Stimulated activated CD4-positive, alpha-beta T cell treated with anti-CD3 and anti-CD28 coated beads, Interleukin-2, amount 100 ng/mL, for 24 hours (primary cell): ENCODE results near the gene THAP2.
"Not testable (repeated sequence)": the region's sequence is repeated elsewhere in the genome, so short reads cannot be mapped to it uniquely, and the experiment has no call there.

Experiments used
- DNase-seq, 2 donors: peaks; one replicate each; pipeline ENCODE4 v3.0.0-alpha.2; 2020

THAP2 gene

DNA sequence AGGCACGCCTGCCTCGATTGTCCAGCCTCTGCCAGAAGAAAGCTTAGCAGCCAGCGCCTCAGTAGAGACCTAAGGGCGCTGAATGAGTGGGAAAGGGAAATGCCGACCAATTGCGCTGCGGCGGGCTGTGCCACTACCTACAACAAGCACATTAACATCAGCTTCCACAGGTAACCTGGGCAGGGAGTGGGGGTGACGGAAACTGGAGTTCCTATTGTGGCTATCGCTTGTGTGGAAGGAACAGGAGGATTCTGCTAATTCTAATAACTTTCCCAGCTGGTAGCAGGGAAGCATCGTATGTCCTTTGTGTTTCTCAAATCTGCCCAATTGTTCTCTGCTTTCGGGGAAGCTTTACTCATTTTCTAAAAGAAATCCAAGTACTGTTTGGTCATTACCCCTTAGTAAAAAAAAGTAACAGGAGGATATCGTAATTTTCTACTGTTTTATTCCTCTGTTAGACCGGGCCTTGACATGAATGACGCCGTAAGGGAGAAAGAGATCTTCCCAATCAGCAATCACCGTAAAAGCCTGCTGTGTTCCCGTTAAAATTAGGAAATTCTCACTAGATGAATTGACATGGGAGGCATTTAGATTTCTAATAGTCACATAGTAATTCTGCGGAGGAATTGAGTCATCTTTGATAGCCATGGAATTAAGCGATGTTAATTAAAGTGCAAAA is 449 bp downstream of the THAP2 start:
- no peak for DNase-seq

- no peak for DNase-seq
These were observed 976 bp downstream of the THAP2 start for GRCh38 chr12:71665090-71665463.

- no peak for DNase-seq
These were observed 2.2 kb downstream of the THAP2 start for GRCh38 chr12:71666259-71666658.

DNA sequence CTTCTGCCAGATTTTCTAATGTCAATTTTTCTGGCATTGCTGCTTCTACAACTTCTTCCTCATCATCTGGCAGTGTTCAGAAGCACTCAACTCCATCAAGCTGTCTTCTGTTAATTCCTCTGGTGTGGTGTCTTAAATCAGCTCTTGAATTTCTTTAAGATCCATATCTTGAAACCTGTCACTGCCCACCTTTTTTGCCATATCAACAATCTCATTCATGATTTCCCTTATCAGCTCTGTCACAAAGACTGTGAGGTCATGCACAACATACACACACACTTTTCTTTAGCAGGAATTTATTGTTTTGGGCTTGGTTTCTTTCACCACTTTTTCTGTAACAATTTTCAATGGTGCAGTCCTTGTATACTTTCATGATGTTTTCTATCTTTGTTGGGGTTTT is 7.2 kb downstream of the THAP2 start:
- no peak for DNase-seq

DNA sequence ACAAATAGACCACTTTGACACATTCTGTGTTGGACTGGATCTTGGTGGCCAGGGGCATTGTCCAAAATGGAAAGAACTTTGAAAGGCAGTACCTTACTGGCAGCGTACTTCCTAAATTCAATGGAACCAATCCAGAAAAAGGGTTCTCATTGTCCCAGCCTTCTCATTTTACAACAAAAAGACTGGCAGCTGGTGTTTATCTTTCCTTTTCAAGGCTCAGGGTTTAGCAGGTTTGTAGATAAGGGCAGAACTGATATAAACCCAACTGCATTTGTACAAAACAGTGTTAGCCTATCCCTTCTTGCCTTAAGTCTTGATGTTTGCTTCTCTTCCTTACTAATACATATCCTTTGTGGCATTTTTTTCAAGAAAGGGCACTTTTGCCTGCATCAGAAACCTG is 7.7 kb downstream of the THAP2 start:
- DNase-seq, result no peak

- DNase-seq, result no peak
These were observed 18.4 kb downstream of the THAP2 start for GRCh38 chr12:71682466-71682865.

- no peak for DNase-seq
These were observed 19.5 kb downstream of the THAP2 start for GRCh38 chr12:71683633-71684032.

DNA sequence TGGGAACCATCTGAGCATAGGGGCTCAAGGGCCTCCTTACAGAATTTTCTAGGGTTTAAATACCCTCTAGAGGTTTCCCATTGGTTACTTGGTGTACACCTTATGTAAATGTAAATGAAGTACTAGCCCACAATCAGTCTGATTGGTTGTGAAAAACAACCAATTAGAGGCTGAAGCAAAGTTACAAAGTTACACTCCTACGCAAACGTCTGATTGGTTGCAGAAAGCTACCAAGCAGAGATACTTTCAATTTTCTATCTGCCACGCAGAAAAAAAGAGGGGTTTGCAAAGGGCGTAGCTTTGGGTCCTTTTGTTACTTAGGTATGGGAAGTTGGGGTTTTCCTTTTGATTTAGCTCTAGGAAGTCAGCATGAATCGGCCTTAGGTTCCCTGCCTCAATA is 20.0 kb downstream of the THAP2 start:
- DNase-seq, result no peak

DNA sequence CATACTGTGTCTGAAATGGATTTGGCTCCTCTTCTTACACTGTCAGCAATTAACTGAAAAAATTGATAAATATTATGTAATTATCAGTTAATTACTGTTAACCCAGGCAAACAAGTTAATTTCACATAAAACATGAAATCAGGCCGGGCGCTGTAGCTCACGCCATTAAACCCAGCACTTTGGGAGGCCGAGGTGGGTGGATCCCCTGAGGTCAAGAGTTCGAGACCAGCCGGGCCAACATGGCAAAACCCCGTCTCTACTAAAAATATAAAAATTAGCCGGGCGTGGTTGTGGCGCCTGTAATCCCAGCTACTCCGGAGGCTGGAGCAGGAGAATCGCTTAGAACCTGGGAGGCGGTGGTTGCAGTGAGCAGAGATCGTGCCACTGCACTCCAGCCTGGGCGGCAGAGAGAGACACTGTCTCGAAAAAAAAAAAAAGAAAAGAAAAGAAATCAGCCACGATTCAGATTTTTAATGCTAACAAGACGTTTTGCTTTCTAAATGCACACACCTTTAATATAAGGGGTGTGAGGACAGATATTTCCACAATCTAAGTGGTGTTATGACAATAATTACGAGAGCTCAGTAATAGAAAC is 21.3 kb downstream of the THAP2 start:
- DNase-seq, result no peak

- peak; percentile 81 to 82 for DNase-seq
These were observed 22.0 kb downstream of the THAP2 start, which contains the start of gene TMEM19 for GRCh38 chr12:71685914-71686657. TSS of gene TMEM19 (plus strand) at chr12:71686082. CDS start at chr12:71686681, 599 bp downstream.

- DNase-seq, result no peak
These were observed 22.5 kb downstream of the THAP2 start for GRCh38 chr12:71686658-71687025.

GRCh38 chr12:71687172-71687571 is 23.1 kb downstream of the THAP2 start:
- DNase-seq, result not testable (repeated sequence)

DNA sequence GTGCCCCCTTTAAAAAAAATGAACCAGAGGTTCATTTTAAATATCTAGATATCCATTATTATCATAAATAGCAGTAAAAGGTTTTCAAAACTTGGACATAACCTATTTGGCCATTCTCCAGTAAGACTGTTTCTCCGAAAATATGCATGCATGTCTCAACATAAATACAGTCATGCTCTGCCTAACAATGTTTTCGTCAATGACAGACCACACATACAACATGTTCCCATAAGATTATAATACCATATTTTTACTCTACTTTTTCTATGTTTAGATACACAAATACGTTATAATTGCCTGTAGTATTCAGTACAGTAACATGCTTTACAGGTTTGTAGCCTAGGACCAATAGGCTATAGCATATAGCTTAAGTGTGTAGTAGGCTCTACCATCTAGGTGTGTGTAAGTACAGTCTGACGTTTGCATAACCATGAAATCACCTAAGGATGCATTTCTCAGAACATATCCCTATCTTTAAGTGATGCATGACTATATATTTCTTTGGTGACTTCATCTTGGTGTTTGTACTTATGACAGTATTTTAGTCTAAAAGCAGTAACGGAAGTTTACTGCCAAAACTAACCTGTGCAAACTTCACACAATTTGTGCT is 25.0 kb downstream of the THAP2 start:
- DNase-seq, result no peak

GRCh38 chr12:71691504-71692129 is 27.5 kb downstream of the THAP2 start:
- no peak for DNase-seq

DNA sequence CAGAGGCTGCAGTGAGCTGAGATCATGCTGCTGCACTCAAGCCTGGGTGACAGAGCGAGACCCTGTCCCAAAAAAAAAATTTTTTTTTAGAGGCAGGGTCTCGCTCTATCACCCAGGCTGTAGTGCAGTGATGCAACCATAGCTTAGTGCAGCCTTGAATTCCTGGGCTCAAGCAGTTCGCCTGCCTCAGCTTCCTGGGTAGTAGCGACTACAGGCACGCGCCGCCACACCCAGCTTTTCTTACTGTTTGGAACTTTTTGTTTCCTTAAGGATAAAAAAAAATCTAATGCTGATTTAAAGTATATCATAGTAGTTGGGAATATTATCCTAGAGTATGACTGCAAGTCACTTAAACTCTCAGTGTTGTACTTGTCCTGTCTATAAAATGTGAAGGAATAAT is 29.0 kb downstream of the THAP2 start:
- DNase-seq, result no peak

DNA sequence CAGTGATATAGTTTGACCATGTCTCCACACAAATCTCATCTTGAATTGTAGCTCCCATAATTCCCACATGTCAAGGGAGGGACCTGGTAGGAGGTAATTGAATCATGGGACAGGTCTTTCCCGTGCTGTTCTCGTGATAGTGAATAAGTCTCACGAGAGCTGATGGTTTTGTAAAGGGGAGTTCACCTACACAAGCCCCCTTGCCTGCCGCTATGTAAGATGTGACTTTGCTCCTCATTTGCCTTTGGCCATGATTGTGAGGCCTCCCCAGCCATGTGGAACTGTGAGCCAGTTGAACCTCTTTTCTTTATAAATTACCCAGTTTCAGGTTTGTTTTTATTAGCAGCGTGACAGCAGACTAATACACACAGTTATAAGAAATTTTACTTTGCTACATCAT is 29.6 kb downstream of the THAP2 start:
- not testable (repeated sequence) for DNase-seq

DNA sequence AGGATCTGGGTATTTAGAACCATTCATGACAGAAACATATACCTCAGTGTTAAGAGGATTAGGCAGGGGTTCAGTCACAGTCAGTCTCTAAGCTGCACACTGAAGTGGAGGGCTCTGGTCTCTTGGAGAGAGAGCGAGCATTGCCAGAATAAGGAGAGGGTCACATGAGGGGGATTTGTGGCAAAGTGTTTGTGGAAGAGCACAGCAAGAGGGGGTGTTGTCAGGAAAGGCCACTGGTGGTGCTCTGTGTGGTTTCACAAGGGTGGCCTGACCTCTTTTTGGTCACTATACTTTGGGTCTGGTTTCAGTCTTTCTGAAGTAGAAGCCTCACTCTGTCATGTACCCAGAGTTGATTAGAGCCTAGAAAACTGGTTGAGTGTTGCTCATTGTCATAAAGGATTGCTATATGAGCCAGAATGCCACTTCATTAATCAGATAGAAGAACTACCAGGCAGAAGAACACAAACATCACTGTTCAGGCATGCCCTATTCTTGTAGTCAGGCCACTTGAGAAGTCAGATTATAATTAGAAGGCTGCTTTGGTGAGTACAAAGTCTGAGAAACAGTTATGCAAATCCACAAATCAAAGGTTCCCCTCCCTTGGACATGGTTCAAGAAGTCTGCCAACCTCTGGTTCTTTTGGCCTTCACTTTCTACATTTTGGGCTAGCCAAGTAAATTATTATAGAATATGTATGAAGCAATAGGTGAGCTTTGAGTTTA is 30.2 kb downstream of the THAP2 start:
- DNase-seq, result no peak

DNA sequence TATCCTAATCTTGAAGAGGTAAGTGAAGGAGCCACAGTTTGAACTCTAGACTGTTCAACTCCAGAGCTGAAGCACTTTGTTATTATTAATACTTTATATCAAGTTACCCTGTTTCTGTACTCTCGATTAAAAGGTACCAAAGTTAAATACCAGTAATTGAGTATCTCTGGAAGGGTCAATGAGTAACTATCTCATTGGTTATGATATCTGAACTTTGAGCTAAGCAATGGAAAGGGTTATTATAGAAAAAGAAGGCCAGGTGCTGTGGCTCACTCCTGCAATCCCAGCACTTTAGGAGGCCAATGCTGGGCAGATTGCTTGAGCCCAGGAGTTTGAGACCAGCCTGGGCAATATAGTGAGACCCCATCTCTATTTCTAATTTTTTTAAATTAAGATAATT is 31.7 kb downstream of the THAP2 start:
- no peak for DNase-seq

- DNase-seq, result not testable (repeated sequence)
These were observed 38.1 kb downstream of the THAP2 start for GRCh38 chr12:71702181-71702580.

GRCh38 chr12:71702590-71702989 is 38.5 kb downstream of the THAP2 start:
- DNase-seq, result no peak

DNA sequence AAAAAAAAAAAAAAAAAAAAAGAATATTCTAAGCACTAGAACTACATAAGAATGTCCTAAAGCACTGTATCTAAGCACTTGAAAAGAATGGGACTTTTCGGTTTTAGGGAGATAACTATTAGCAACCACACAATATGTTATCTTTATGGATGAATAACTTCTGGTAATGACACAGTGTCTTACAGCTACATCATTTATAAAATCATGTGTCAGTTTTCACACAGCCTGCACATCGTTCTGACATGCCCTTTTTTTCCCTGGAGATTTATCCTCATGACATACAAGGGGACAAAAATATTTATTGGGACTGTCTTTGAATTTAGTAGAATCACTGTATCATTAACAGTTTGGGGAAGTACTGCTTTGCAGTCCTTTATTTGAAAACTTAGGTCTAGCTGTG is 39.1 kb downstream of the THAP2 start:
- no peak for DNase-seq

DNA sequence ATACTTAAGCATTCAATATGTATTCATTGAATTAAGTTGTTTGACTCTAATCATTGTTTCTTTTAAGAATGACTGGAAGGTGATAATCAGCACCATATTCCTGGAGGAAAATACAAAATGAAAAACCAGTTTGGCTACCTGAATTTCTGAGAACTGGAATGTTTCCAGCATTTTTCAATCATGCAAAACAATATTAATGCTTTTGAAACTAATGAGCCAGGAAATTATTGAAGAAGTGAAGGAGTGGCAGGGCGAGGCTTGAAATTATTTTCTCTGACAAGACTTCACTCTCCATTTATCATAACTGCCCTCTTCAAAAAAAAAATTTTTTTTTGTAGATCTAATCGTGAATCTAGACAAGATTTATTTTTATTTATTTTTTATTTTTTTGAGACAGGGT is 40.8 kb downstream of the THAP2 start:
- no peak for DNase-seq

- DNase-seq, result no peak
These were observed 44.6 kb downstream of the THAP2 start for GRCh38 chr12:71708658-71709057.
